ENCODE data around the gene PCDHA6. TPM values are rescaled to one million over a fixed set of nuclear protein-coding genes. Genes with fewer than 3 reads are reported as not detected.
"Not testable (repeated sequence)": the region's sequence is repeated elsewhere in the genome, so short reads cannot be mapped to it uniquely, and the experiment has no call there.

The PCDHA6 gene
- total RNA-seq, 1 donor from 2014 or later, result 2.7 TPM

DNA sequence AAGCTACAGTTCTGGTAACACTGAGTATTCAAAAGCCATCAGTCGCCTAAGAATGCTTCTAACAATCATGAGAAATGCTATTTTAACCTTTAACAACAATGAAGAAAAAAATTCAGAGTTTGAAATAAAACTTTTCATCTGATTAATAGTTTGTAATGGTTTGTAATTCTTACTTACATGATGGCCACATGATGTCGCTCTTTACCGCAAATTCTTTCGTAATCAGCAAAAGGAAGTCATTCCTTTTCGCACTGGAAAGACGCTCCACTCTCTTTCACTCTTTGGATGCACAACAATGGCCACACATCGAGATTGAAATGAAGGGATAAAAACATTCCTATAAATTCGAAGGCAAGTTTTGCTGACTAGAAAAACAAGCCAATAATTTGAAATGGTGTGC is 6.2 kb downstream of the PCDHA6 start, which contains the start of gene PCDHA7:
Gene PCDHA7, plus strand, starts transcription at position 277 of the 400 bp plus-strand sequence. Its CDS starts 115 bp downstream, at position 392.
- H2AFZ ChIP-seq (ENCODE audit: low read depth, low read length), result no peak within 1 kb of the TSS
- peaks cover 5% of the 10 kb centered on the region for H3K9me3 Mint-ChIP-seq (ENCODE audit: unreplicated experiment)
- no peaks in the 10 kb centered on the region for H3K27me3 Mint-ChIP-seq (ENCODE audit: low read depth, unreplicated experiment)
- no peaks in the 10 kb centered on the region for H3K36me3 ChIP-seq (ENCODE audit: insufficient read depth, low read length)
- H3K27ac Mint-ChIP-seq (ENCODE audit: unreplicated experiment), result no peak within 1 kb of the TSS
- no peaks in the 10 kb centered on the region for H4K20me1 ChIP-seq (ENCODE audit: insufficient read depth, low read length)
- H3K4me3 Mint-ChIP-seq (ENCODE audit: unreplicated experiment), result peak within 1 kb of the TSS; percentile 76
- H3K4me2 ChIP-seq (ENCODE audit: low read length), result no peak within 1 kb of the TSS
- no peak within 1 kb of the TSS for H3K9ac ChIP-seq (ENCODE audit: low read length)
- FAIRE-seq (no peak), DNase-seq (ENCODE audit: low read depth) (peak; percentile 5)
- H3K27me3 ChIP-seq (ENCODE audit: insufficient read depth, low read length), result no peaks in the 10 kb centered on the region
- no peak within 1 kb of the TSS for H3K4me3 ChIP-seq (ENCODE audit: insufficient read depth, low read depth, low read length)
- no peaks in the 10 kb centered on the region for H3K4me1 Mint-ChIP-seq (ENCODE audit: low read depth, unreplicated experiment)
- no peaks in the 10 kb centered on the region for H3K4me1 ChIP-seq (ENCODE audit: insufficient read depth, low read length)
- peaks cover 10% of the 10 kb centered on the region for H3K36me3 Mint-ChIP-seq (ENCODE audit: low read depth, unreplicated experiment)
- TF ChIP-seq EZH2 (IDR thresholded peaks at IDR 0.05; ENCODE audit: insufficient read depth, low read length), result no peak
- TF ChIP-seq, protein P1, sequence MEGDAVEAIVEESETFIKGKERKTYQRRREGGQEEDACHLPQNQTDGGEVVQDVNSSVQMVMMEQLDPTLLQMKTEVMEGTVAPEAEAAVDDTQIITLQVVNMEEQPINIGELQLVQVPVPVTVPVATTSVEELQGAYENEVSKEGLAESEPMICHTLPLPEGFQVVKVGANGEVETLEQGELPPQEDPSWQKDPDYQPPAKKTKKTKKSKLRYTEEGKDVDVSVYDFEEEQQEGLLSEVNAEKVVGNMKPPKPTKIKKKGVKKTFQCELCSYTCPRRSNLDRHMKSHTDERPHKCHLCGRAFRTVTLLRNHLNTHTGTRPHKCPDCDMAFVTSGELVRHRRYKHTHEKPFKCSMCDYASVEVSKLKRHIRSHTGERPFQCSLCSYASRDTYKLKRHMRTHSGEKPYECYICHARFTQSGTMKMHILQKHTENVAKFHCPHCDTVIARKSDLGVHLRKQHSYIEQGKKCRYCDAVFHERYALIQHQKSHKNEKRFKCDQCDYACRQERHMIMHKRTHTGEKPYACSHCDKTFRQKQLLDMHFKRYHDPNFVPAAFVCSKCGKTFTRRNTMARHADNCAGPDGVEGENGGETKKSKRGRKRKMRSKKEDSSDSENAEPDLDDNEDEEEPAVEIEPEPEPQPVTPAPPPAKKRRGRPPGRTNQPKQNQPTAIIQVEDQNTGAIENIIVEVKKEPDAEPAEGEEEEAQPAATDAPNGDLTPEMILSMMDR (IDR thresholded peaks at IDR 0.05; ENCODE audit: insufficient read depth, low read depth, low read length), result no peak
- peaks cover 14% of the 10 kb centered on the region for H3K9me3 ChIP-seq (ENCODE audit: insufficient read depth, low read depth, low read length)
- H3K79me2 ChIP-seq (ENCODE audit: insufficient read depth, low read length), result no peaks in the 10 kb centered on the region
- no peak within 1 kb of the TSS for H3K27ac ChIP-seq (ENCODE audit: low read depth, low read length)

- H3K9me3 ChIP-seq (ENCODE audit: insufficient read depth, low read depth, low read length), result peaks cover 14% of the 10 kb centered on the region
- H3K36me3 ChIP-seq (ENCODE audit: insufficient read depth, low read length); H2AFZ ChIP-seq (ENCODE audit: low read depth, low read length); H3K27ac ChIP-seq (ENCODE audit: low read depth, low read length); H3K4me1 Mint-ChIP-seq (ENCODE audit: low read depth, unreplicated experiment); H3K27me3 ChIP-seq (ENCODE audit: insufficient read depth, low read length); H3K4me1 ChIP-seq (ENCODE audit: insufficient read depth, low read length); H3K4me3 ChIP-seq (ENCODE audit: insufficient read depth, low read depth, low read length); H3K27me3 Mint-ChIP-seq (ENCODE audit: low read depth, unreplicated experiment); H3K27ac Mint-ChIP-seq (ENCODE audit: unreplicated experiment); H4K20me1 ChIP-seq (ENCODE audit: insufficient read depth, low read length); H3K9me3 Mint-ChIP-seq (ENCODE audit: unreplicated experiment); H3K79me2 ChIP-seq (ENCODE audit: insufficient read depth, low read length); H3K4me2 ChIP-seq (ENCODE audit: low read length); H3K36me3 Mint-ChIP-seq (ENCODE audit: low read depth, unreplicated experiment); FAIRE-seq; H3K9ac ChIP-seq (ENCODE audit: low read length); DNase-seq (ENCODE audit: low read depth): not testable (repeated sequence)
- H3K4me3 Mint-ChIP-seq (ENCODE audit: unreplicated experiment), result peak overlapping the region; percentile 76
Observed at GRCh38 chr5:140834439-140835008, 6.8 kb downstream of the PCDHA6 start.

GRCh38 chr5:140835622-140836510 is 8.1 kb downstream of the PCDHA6 start:
- Histone ChIP-seq H3K9ac (ENCODE audit: low read length) (no peak overlapping the region), H3K27me3 (ENCODE audit: insufficient read depth, low read length) (no peaks in the 10 kb centered on the region), H3K4me1 (ENCODE audit: insufficient read depth, low read length) (no peaks in the 10 kb centered on the region), H4K20me1 (ENCODE audit: insufficient read depth, low read length) (no peaks in the 10 kb centered on the region), H2AFZ (ENCODE audit: low read depth, low read length) (no peak overlapping the region), H3K4me3 (ENCODE audit: insufficient read depth, low read depth, low read length) (no peak overlapping the region), H3K4me2 (ENCODE audit: low read length) (no peak overlapping the region), H3K79me2 (ENCODE audit: insufficient read depth, low read length) (no peaks in the 10 kb centered on the region), H3K36me3 (ENCODE audit: insufficient read depth, low read length) (no peaks in the 10 kb centered on the region), H3K27ac (ENCODE audit: low read depth, low read length) (no peak overlapping the region), H3K9me3 (ENCODE audit: insufficient read depth, low read depth, low read length) (peaks cover 14% of the 10 kb centered on the region)
- H3K36me3 Mint-ChIP-seq (ENCODE audit: low read depth, unreplicated experiment), result peaks cover 9% of the 10 kb centered on the region
- no peaks in the 10 kb centered on the region for H3K27me3 Mint-ChIP-seq (ENCODE audit: low read depth, unreplicated experiment)
- TF ChIP-seq EZH2 (IDR thresholded peaks at IDR 0.05; ENCODE audit: insufficient read depth, low read length), result no peak
- TF ChIP-seq, protein P1 (IDR thresholded peaks at IDR 0.05; ENCODE audit: insufficient read depth, low read depth, low read length), result no peak
- FAIRE-seq, result no peak
- no peak for DNase-seq (ENCODE audit: low read depth)
- peaks cover 5% of the 10 kb centered on the region for H3K9me3 Mint-ChIP-seq (ENCODE audit: unreplicated experiment)
- no peak overlapping the region for H3K4me3 Mint-ChIP-seq (ENCODE audit: unreplicated experiment)
- H3K4me1 Mint-ChIP-seq (ENCODE audit: low read depth, unreplicated experiment), result no peaks in the 10 kb centered on the region
- no peak overlapping the region for H3K27ac Mint-ChIP-seq (ENCODE audit: unreplicated experiment)
